ENCODE measurements around the gene DEXI. TPM values are rescaled to one million over a fixed set of nuclear protein-coding genes. Genes with fewer than 3 reads are reported as not detected.
"Not testable (repeated sequence)": the region's sequence is repeated elsewhere in the genome, so short reads cannot be mapped to it uniquely, and the experiment has no call there.

Gene DEXI
- polyA plus RNA-seq, 1 donor from 2014 or later: 52.0 TPM

- Histone ChIP-seq H3K27ac (ENCODE audit: low read length) (no peak overlapping the region), H3K9ac (ENCODE audit: low read length) (no peak overlapping the region), H3K27me3 (ENCODE audit: insufficient read depth, low read depth, low read length) (no peaks in the 10 kb centered on the region), H2AFZ (ENCODE audit: low read depth, low read length) (no peak overlapping the region), H3K79me2 (replicated peaks; ENCODE audit: insufficient read depth, low read length) (no peaks in the 10 kb centered on the region), H3F3A (ENCODE audit: insufficient read depth, low read length, poor library complexity, severe bottlenecking) (no peaks in the 10 kb centered on the region), H4K20me1 (ENCODE audit: insufficient read depth) (no peaks in the 10 kb centered on the region), H3K9me2 (ENCODE audit: insufficient read depth, low read length) (no peaks in the 10 kb centered on the region), H3K4me2 (ENCODE audit: low read length) (no peak overlapping the region), H3K9me3 (ENCODE audit: low read length) (no peaks in the 10 kb centered on the region), H3K4me3 (ENCODE audit: low read length) (no peak overlapping the region), H3K36me3 (ENCODE audit: insufficient read depth, low read length) (no peaks in the 10 kb centered on the region)
- TF ChIP-seq REST (IDR thresholded peaks at IDR 0.05; ENCODE audit: borderline replicate concordance) (no peak), POLR2AphosphoS5 (IDR thresholded peaks at IDR 0.05) (no peak), EZH2 (IDR thresholded peaks at IDR 0.05; ENCODE audit: borderline replicate concordance, insufficient read depth, low read length, poor library complexity, severe bottlenecking) (no peak), EP300 (conservative IDR thresholded peaks at IDR 0.05; ENCODE audit: poor library complexity, severe bottlenecking) (no peak), MXI1 (conservative IDR thresholded peaks at IDR 0.05; ENCODE audit: poor library complexity, severe bottlenecking) (no peak), CTCF (IDR thresholded peaks at IDR 0.05; ENCODE audit: poor library complexity, severe bottlenecking) (no peak), TAF1 (IDR thresholded peaks at IDR 0.05; ENCODE audit: low read depth) (no peak), RAD21 (conservative IDR thresholded peaks at IDR 0.05) (no peak), SMC3 (conservative IDR thresholded peaks at IDR 0.05; ENCODE audit: poor library complexity) (no peak)
These were observed 26.2 kb upstream of the DEXI start for GRCh38 chr16:10968498-10968897.

GRCh38 chr16:10967986-10968385 lies 25.7 kb upstream of the DEXI start:
- Histone ChIP-seq H3K27ac (ENCODE audit: low read length) (no peak overlapping the region), H3K4me2 (ENCODE audit: low read length) (no peak overlapping the region), H3K27me3 (ENCODE audit: insufficient read depth, low read depth, low read length) (no peaks in the 10 kb centered on the region), H3K36me3 (ENCODE audit: insufficient read depth, low read length) (no peaks in the 10 kb centered on the region), H3F3A (ENCODE audit: insufficient read depth, low read length, poor library complexity, severe bottlenecking) (no peaks in the 10 kb centered on the region), H2AFZ (ENCODE audit: low read depth, low read length) (no peak overlapping the region), H4K20me1 (ENCODE audit: insufficient read depth) (no peaks in the 10 kb centered on the region), H3K9ac (ENCODE audit: low read length) (no peak overlapping the region), H3K79me2 (replicated peaks; ENCODE audit: insufficient read depth, low read length) (no peaks in the 10 kb centered on the region), H3K4me3 (ENCODE audit: low read length) (no peak overlapping the region), H3K9me3 (ENCODE audit: low read length) (no peaks in the 10 kb centered on the region), H3K9me2 (ENCODE audit: insufficient read depth, low read length) (no peaks in the 10 kb centered on the region)
- TF ChIP-seq EZH2 (IDR thresholded peaks at IDR 0.05; ENCODE audit: borderline replicate concordance, insufficient read depth, low read length, poor library complexity, severe bottlenecking) (no peak), SMC3 (conservative IDR thresholded peaks at IDR 0.05; ENCODE audit: poor library complexity) (no peak), REST (IDR thresholded peaks at IDR 0.05; ENCODE audit: borderline replicate concordance) (no peak), POLR2AphosphoS5 (IDR thresholded peaks at IDR 0.05) (no peak)

GRCh38 chr16:10966559-10966958 lies 24.3 kb upstream of the DEXI start:
- H3K27me3 ChIP-seq (ENCODE audit: insufficient read depth, low read depth, low read length); H3K79me2 ChIP-seq (replicated peaks; ENCODE audit: insufficient read depth, low read length); H3F3A ChIP-seq (ENCODE audit: insufficient read depth, low read length, poor library complexity, severe bottlenecking); H3K4me2 ChIP-seq (ENCODE audit: low read length); H3K9me2 ChIP-seq (ENCODE audit: insufficient read depth, low read length); H3K4me3 ChIP-seq (ENCODE audit: low read length); H3K27ac ChIP-seq (ENCODE audit: low read length); H2AFZ ChIP-seq (ENCODE audit: low read depth, low read length); H3K9ac ChIP-seq (ENCODE audit: low read length); H4K20me1 ChIP-seq (ENCODE audit: insufficient read depth); H3K9me3 ChIP-seq (ENCODE audit: low read length); H3K36me3 ChIP-seq (ENCODE audit: insufficient read depth, low read length): not testable (repeated sequence)

All from neural cell (in vitro differentiated cells).